ENCODE measurements around the gene RAF1.

The RAF1 gene

DNA sequence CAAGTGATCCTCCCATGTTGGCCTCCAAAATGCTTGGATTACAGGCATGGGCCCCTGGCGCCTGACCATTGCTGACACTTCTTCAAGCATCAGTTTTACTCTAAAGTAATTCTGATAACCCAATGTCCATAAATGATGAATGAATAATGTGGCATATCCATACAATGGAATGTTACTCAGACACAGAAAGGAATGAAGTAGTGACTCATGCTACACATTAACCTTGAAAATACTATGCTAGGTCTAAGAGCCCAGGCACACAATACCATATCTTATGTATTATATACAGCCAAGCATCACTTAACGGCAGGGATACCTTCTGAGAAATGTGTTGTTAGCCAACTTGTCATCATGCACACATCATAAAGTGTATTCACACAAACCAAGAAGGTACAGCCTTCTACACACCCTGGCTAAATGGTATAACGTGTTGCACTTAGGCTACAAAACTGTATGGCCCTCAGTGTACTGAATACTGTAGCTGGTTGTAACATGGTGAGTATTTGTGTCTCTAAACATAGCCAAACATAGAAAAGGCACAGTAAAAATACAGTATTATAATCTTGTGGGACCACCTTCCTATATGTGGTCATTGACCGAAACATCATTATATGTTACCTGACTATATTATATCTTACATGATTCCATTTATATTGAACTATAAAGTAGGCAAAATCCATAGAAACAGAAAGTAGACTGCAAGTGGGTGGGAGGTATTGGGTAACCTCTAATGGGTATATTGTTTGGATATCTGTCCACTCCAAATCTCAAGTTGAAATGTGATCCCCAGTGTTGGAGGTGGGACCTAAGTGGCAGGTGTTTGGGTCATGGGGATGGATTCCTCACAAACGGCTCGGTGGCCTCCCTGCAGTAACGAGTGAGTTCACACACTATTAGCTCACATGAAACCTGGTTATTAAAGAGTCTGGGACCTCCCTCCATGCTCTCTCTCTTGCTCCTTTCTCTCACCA lies 75.6 kb downstream of the RAF1 start:
- no peak for DNase-seq

DNA sequence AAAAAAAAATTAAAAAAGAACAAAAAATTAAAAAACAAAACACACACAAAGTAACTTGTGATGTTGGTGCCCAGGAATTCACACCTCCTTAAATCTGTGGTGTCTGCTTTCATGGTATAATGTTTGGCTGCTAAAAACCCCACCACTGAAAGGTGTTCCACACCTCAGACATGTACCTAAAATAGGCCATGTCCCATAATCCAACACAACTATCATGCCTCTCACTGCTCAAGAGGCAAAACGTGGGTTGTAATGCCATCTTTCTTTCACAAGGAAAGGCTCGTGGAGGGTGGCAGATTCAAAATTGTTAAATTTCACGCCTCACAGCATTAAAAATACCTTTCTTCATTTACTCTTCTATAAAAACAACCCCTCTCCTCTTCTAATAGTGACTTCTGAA lies 77.5 kb downstream of the RAF1 start:
- no peak for DNase-seq

DNA sequence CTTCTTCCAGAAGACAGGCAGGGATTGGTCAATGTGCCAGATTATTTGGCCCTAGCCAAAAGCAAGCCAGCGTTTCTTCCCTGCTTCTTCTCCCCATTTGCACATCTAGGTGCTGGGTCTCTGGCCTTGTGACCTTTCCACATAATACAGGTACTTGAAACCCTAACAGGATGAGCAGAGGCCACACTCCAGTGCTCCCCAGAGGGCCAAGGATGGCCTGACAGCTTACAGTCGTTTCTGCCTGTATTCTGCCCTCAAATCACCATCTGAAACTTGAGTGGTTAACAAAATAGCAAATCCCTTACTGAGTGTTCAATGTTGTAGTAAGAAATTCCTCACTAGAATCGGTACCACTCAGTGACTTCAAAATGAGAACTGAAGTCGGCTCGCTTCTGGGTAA lies 77.9 kb downstream of the RAF1 start:
- DNase-seq: no peak

DNA sequence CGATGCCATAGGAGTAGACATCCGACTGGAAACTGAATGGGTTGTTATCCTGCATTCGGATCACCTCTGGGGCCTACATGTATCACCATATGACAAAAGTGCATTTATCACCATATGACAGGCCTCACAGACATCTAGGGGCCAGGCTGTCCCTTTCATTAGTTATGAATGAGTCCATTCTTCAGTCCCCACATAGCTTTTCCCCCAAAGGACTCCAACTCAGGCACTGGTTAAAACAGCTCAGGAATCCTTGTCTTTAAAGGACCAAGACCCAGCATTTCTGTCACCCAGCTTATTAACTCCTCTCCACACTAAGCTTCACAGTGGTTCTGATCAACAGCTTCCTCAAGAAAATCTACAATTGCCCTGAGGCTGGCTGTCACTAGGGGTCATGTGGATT lies 78.7 kb downstream of the RAF1 start:
- no peak for DNase-seq

DNA sequence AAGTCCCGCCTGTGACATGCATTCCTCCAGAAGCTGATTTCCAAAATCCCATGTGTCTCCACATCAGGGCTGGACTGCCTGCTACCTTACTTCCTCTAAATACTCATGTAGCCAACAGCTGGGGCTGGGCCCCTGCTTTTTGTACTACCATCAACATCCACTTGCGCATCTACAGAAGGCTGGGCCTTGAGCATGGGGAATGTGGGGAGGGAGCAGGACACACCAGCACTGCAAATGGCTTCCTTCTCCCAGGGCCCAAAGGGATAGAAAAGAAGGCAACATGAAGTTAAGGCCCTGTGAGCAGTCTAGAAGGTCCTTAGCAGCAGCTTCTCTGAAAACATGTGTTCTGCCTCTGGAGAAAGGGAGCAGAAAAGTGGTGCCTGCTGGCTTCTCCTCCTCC lies 79.8 kb downstream of the RAF1 start:
- DNase-seq: no peak

DNA sequence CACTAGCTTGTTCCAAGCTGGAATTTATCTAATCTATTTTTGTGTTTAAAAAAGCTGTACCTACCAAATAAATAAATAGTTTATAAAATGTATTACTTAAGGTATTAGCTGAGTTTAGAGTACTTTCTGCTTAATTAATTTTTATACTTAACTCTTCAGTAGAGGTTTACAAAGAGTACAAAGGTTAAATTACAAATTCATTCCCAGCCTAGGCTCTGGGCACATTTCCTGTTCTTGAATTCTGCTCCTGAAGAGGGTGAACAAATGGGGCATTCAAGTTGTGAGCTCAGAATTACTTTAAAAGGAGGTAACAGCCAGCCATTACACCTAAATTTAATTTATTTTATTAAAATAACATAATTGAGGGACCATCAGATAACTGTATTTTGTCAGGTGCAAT lies 80.6 kb downstream of the RAF1 start:
- no peak for DNase-seq

DNA sequence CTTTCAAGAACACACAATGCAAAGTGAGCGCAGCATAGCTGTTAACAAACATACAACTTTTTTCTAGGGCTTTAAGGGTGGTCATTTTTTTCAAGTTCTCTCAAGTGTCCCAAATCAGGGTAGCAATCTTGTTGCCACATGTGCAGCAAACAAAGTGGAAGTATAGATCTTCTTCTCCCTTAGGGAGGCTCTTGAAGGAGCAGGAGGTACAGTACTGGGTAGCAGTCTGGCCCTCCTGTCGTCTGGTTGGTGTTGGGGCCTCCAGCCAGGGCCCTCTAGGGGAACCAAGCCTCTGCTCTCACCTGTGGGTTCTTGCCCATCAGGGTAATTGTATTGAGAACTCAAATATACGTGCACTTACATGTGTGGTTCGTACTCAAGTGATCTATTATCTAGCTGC lies 81.2 kb downstream of the RAF1 start:
- no peak for DNase-seq

DNA sequence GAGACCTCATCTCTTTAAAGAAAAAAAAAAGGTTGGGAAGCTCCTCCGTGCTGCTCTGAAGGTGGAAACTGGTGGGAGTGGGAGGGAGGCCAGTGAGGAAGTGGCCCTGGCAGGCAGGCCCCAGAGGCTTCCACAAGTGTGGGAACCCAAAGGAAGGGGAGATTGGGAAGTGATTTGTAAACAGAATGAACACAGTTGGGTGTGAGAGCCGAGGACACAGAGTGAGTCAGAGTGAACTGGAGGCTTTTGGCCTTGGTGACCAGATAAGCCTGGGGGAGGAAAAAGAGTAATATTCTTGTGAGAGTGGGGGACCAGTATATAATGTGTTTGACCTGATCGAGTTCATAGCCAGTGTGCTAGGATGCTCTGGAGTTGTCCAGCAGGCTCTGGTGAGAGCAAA lies 84.0 kb downstream of the RAF1 start:
- DNase-seq: no peak

DNA sequence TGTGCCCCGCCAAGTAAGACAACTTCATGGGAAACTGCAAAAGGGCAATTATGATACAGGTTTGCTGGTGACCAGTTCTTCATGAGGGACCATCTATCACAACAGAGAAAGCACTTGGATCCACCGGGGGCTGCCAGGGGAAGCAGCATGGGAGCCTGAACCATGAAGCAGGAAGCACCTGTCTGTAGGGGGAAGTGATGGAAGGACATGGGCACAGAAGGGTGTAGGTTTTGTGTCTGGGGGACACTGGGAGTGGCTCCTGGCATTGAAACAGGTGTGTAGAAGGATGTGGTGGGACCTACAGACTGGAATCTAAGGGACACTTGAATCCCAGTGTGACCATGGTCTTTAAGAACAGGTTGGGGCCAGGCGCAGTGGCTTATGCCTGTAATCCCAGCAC lies 84.5 kb downstream of the RAF1 start:
- no peak for DNase-seq

DNA sequence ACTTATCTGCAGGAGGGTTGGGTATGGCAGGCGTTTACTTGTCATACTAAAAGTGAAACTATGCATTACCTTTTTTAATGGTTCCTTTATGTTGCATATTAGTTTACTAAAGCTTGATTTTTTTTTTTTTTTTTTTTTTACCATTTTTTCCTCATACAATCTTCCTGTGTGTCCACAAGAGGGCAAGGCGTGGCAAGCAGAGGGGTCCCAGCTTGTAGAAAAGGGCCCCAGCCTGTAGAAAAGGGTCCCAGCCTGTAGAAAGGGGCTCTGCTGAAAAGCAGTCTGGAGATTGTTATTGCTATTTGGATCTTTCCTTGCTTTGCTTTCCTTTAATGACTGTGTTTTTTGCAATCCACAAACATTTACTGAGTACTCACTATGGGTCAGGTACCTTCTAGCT lies 85.2 kb downstream of the RAF1 start:
- DNase-seq: no peak

DNA sequence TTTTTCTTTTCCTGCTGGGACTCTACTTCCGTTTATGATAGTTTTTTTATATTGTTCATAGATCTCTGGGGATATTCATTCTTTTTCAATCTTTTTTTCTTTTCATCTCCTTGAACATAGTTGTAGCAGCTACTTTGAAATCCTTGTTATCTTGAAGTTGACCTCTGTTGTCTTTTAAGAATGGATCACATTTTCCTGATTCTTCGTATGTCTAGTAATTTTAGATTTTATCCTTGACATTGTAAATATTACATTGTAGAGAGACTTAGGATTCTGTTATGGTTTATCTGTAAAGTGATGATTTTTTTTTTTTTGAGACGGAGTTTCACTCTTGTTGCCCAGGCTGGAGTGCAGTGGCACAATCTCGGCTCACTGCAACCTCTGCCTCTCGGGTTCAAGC lies 86.5 kb downstream of the RAF1 start:
- DNase-seq: no peak

DNA sequence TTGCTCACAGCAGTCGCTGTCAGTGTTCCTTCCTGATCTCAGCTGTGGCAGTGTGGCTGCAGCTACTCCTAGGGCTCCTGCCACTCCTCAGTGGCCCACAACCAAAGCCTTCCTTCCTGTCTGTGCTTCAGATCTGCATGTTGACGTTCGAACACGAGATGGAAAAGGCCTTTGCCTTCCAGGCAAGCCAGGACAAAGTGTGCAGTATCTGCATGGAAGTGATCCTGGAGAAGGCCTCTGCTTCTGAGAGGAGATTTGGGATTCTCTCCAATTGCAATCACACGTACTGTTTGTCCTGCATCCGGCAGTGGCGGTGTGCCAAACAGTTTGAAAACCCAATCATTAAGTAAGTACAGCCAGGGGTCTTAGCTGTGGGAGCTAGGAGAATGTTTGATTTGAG lies 89.3 kb downstream of the RAF1 start:
- no peak for DNase-seq

DNA sequence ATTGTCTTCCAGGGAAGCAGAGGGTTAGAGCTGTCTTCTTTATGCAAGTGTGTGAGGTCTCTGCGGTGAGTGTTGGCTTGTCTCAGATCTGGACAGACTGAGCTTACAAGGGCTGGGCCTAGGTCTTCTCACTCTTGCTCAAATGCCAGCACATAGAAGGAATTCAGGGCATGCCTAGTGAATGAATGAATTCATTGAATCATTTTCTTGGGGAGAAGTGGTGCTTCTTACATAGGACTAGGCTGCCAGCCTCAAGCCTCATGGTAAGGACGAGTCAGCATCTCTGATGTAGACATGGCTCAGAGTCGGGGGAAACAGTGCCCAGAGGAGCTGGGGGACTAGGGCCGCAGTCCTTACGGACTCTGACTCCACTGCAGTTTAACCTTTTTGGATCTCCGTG lies 89.8 kb downstream of the RAF1 start:
- no peak for DNase-seq

DNA sequence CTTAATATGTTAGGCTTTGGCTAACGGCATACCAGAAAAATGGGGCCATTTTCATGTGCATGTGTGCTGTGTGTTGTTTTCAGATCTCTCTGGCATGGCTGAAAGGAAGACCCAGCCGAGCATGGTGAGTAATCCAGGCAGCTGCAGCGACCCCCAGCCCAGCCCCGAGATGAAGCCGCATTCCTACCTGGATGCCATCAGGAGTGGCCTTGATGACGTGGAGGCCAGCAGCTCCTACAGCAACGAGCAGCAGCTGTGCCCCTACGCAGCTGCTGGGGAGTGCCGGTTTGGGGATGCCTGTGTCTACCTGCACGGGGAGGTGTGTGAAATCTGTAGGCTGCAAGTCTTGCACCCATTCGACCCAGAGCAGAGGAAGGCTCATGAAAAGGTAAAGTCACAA lies 91.9 kb downstream of the RAF1 start:
- no peak for DNase-seq

DNA sequence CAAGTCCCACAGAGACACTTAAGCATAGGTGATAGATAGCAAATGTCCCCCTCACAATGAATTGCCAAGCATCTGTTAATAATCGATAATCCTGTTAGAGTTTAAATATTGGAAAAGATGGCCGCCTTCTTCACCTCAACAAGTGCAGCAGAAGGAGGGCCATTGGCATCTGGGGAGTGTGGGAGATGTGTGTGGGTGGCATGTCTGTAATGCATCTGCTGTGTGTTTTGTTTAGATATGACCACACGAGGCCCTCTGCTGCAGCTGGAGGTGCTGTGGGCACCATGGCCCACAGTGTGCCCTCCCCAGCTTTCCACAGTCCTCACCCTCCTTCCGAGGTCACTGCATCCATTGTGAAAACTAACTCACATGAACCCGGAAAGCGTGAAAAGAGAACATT lies 94.1 kb downstream of the RAF1 start:
- no peak for DNase-seq

DNA sequence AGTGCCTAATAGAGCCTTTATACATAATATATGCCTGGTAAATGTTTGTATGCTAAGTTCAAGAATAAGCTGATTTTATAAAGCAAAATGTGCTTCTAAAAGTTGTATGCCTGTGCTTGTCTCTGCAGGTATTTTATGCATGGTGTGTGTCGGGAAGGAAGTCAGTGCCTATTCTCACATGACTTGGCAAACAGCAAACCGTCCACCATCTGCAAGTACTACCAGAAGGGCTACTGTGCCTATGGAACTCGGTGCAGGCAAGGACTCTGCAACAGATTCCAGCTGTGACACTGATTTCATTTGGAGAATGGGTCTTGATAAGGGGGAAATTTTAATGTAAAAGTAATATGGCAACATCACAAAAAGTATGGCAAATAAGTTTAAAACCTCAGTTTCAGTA lies 95.2 kb downstream of the RAF1 start:
- DNase-seq: no peak

DNA sequence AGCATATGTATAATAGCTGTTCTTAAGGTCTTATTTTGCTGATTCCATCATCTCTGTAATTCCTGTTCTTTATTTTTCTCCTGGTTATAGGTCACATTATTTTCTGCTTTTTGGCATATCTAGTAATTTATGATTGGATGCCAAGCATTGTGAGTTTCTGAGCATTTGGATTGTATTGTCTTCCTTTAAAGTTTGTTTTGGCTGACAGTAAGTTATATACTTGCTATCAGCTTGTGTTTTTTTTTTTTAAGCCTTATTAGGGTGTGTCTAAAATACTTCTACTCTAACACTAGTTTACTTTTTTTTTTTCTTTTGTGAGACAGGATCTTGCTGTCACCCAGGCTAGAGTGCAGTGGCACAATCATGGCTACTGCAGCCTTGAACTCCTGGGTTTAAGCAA lies 96.9 kb downstream of the RAF1 start:
- no peak for DNase-seq

DNA sequence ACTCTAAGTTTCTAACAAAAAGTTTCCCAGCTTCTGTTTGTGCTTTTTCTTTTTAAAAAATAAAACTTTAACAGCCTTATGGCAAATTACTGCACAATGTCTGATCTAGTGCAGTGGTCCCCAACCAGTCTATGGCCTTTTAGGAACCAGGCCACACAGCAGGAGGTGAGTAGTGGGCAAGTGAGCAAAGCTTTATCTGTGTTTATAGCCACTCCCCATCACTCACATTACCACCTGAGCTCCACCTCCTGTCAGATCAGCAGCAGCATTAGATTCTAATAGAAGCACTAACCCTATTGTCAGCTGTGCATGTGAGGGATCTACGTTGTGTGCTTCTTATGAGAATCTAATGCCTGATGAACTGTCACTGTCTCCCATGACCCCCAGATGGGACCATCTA lies 101.5 kb downstream of the RAF1 start:
- DNase-seq: no peak

DNA sequence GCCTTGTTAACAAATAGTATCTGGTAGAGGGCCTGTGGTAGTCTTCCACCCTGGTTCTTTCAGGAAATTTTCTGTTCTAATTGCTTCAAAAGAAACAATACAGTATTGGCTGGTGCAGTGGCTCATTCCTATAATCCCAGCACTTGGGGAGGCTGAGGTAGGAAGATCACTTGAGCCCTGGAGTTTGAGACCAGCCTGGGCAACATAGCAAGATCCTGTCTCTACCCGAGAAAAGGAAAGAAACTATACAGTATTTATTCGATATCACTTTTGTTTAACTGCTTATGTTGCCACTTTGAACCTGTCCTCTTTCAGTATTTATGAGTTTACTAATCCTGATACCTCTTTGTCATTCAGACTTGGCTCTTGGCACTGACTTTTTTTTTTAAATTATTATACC lies 102.5 kb downstream of the RAF1 start:
- DNase-seq: no peak

DNA sequence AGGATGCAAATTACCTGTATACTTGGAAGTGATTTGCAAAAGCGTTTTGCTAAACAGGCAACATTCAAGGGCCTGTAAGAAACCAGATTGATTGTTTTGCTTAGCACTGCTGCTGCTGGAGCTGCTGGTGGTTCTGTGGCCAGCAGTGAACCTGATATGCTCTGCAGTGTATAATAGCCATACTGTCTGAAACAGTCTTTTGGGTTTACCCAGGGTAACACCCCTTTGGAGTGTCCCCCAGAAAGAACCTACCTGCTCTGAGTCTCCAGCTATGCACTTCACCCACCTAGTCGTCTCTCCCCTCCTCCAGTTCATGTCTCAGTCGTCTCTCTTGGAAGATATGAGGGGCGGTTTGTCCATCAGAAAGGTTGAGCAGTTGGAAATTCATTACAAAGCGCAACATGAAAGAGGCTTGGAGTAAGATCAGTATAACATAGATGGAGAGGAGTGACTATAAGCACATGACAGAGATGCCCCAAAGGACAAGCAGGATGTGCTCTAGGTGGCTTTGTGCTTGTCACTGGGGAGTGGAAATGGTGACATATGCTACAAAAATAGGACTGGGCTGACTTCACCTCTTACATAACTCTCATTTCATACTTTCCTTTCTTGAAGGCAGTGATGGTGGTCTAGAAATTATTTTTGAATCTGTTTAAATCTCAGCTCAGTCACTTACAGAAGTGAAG lies 103.3 kb downstream of the RAF1 start:
- peak; percentile 30 for DNase-seq

DNA sequence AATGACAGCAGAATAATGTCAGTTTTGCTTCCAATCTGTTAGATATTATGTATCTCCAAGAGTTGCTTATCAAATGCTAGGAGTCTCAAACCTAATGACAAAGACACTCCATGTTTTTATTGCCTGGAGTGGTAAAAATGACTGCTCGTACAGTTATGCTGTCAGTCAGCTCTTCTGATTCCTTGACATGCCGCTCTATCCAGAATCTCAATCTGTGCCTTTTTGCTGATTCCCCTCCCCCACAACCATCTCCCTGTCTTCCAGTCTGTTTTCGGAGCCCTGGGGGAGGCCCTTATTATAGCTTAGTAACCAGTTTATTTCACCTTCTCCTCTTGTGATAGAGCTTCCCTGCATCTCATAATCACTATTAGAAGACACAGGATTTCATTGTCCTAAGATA lies 104.4 kb downstream of the RAF1 start:
- DNase-seq: no peak

DNA sequence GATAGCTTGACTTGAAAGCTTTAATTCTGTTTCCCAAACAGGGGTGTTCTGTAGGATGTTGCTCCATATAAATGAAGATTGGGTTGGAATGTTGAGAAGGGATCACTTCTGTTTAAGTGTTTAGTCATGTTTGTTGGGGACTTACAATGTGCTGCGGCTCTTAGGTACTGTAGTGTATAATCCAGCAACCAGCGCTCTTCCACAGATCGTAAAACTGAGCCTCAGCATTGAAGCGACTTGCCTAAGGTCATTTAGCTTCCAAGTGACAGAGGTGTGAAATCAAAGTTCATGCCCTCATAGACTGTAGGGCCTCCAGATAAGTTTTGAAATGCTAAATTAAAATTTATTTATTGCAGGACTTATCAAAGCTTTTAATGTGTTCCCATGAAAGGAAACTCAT lies 105.2 kb downstream of the RAF1 start:
- DNase-seq: no peak

DNA sequence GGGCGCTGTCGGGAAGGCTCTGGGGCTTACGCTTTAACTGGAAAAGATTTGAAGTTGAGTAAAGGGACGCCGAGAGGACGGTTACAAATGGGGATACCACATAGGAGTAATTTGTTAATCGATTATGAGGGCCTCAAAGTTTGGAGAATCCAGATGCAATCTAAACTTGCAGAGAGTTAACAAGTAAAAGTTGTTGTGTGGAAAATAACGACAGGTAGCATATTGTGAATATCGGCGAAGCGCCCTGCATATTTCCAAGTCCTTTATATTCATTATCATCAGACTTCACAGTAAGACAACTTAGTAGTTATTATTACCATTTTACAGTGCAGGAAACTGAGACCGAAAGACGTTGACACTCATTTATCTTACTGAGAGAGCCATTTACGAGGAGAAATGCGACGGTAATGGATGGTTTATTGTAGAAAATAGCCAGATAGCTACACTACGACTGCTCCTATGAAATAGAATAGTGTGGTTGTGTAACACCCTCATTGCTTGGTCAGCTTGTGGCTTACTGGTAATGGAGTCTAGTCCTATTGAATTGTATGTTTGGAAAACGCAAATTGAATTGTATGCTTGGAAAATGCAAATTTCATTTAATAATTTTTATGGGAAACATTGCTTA lies 106.3 kb downstream of the RAF1 start:
- peak; percentile 43 for DNase-seq
